Central memory CD8-positive, alpha-beta T cell (primary cell): ENCODE results near the gene AMBP.

Experiments used
- ATAC-seq: fragments of 150-1000 bp; cut with Tn5 transposase; replicated peaks from 2 replicates; pipeline ENCODE4 v1.10.0; 2022; ENCODE audit warnings: mild to moderate bottlenecking, moderate FRiP score, moderate number of reproducible peaks; ENCODE audit not compliant: poor library complexity, severe bottlenecking; ENCODE audit errors: extremely low read depth
- DNase-seq, 2 donors: peaks; one replicate each; pipeline ENCODE4 v3.0.0; 2021; ENCODE audit warnings: low spot score in 2 of 2
- H3K27ac Mint-ChIP-seq: one replicate; pipeline ENCODE4 v1.8.0; 2022; ENCODE audit warnings: low read depth, mild to moderate bottlenecking, moderate library complexity, mixed read lengths
- H3K27me3 Mint-ChIP-seq: one replicate; pipeline ENCODE4 v1.8.0; 2022; ENCODE audit warnings: mixed read lengths
- H3K36me3 Mint-ChIP-seq: one replicate; pipeline ENCODE4 v1.8.0; 2022; ENCODE audit warnings: mild to moderate bottlenecking, moderate library complexity, mixed read lengths; ENCODE audit not compliant: insufficient read depth
- H3K4me1 Mint-ChIP-seq: one replicate; pipeline ENCODE4 v1.8.0; 2022; ENCODE audit warnings: mixed read lengths
- H3K4me3 Mint-ChIP-seq: one replicate; pipeline ENCODE4 v1.8.0; 2022; ENCODE audit warnings: mild to moderate bottlenecking, moderate library complexity, mixed read lengths
- H3K9me3 Mint-ChIP-seq: one replicate; pipeline ENCODE4 v1.8.0; 2022; ENCODE audit warnings: mixed read lengths

The AMBP gene

GRCh38 chr9:114107286-114108001, 29.3 kb upstream of the AMBP start:
- Mint-ChIP-seq H3K9me3 (no peaks in the 10 kb centered on the region), H3K27me3 (peaks cover 36% of the 10 kb centered on the region), H3K27ac (no peak overlapping the region), H3K4me1 (no peaks in the 10 kb centered on the region), H3K4me3 (no peak overlapping the region), H3K36me3 (peaks cover 1% of the 10 kb centered on the region)
- DNase-seq (no peak), ATAC-seq (no peak)

GRCh38 chr9:114105236-114105635, 27.1 kb upstream of the AMBP start:
- no peak overlapping the region for H3K4me3 Mint-ChIP-seq
- H3K27ac Mint-ChIP-seq: no peak overlapping the region
- no peak for ATAC-seq
- no peaks in the 10 kb centered on the region for H3K4me1 Mint-ChIP-seq
- DNase-seq: no peak
- peaks cover 41% of the 10 kb centered on the region for H3K27me3 Mint-ChIP-seq
- peaks cover 4% of the 10 kb centered on the region for H3K36me3 Mint-ChIP-seq
- H3K9me3 Mint-ChIP-seq: peaks cover 5% of the 10 kb centered on the region

GRCh38 chr9:114102484-114102883, 24.4 kb upstream of the AMBP start:
- DNase-seq (no peak), ATAC-seq (no peak)
- Mint-ChIP-seq H3K9me3 (peaks cover 5% of the 10 kb centered on the region), H3K36me3 (peaks cover 4% of the 10 kb centered on the region), H3K4me1 (peaks cover 2% of the 10 kb centered on the region), H3K27me3 (peaks cover 49% of the 10 kb centered on the region), H3K27ac (no peak overlapping the region), H3K4me3 (no peak overlapping the region)

- peaks cover 5% of the 10 kb centered on the region for H3K4me1 Mint-ChIP-seq
- no peak overlapping the region for H3K4me3 Mint-ChIP-seq
- no peak for ATAC-seq
- no peak overlapping the region for H3K27ac Mint-ChIP-seq
- peaks cover 3% of the 10 kb centered on the region for H3K36me3 Mint-ChIP-seq
- H3K9me3 Mint-ChIP-seq: peaks cover 5% of the 10 kb centered on the region
- DNase-seq: no peak
- H3K27me3 Mint-ChIP-seq: peaks cover 69% of the 10 kb centered on the region
These were observed 22.4 kb upstream of the AMBP start for GRCh38 chr9:114100536-114100935.

- Mint-ChIP-seq H3K36me3 (peaks cover 3% of the 10 kb centered on the region), H3K9me3 (peaks cover 5% of the 10 kb centered on the region), H3K27me3 (peaks cover 76% of the 10 kb centered on the region), H3K27ac (no peak overlapping the region), H3K4me1 (peaks cover 5% of the 10 kb centered on the region), H3K4me3 (no peak overlapping the region)
- DNase-seq: no peak
- no peak for ATAC-seq
These were observed 21.7 kb upstream of the AMBP start for GRCh38 chr9:114099669-114100270.

- no peak within 1 kb of the TSS for H3K27ac Mint-ChIP-seq
- peak within 1 kb of the TSS; percentile 41 for H3K4me3 Mint-ChIP-seq
- H3K36me3 Mint-ChIP-seq: peaks cover 3% of the 10 kb centered on the region
- DNase-seq (no peak), ATAC-seq (no peak)
- peaks cover 5% of the 10 kb centered on the region for H3K9me3 Mint-ChIP-seq
- peaks cover 83% of the 10 kb centered on the region for H3K27me3 Mint-ChIP-seq
- peaks cover 5% of the 10 kb centered on the region for H3K4me1 Mint-ChIP-seq
These were observed 21.0 kb upstream of the AMBP start, which contains the start of gene KIF12 for GRCh38 chr9:114098936-114099668. Gene KIF12, minus strand, starts transcription at chr9:114099292. Its CDS starts 16 bp downstream, at chr9:114099276.

GRCh38 chr9:114098021-114098935, 20.2 kb upstream of the AMBP start:
- no peak for DNase-seq

GRCh38 chr9:114097613-114098020, 19.5 kb upstream of the AMBP start:
- no peak for DNase-seq
- Mint-ChIP-seq H3K36me3 (peaks cover 3% of the 10 kb centered on the region), H3K9me3 (peaks cover 5% of the 10 kb centered on the region), H3K4me3 (peak overlapping the region; percentile 36), H3K27ac (no peak overlapping the region), H3K27me3 (peaks cover 72% of the 10 kb centered on the region), H3K4me1 (peaks cover 5% of the 10 kb centered on the region)
- no peak for ATAC-seq

More at GRCh38 chr9:114098021-114098935, 20.2 kb upstream of the AMBP start:
- Mint-ChIP-seq H3K9me3 (peaks cover 5% of the 10 kb centered on the region), H3K27me3 (peaks cover 79% of the 10 kb centered on the region), H3K27ac (no peak overlapping the region), H3K4me3 (peak overlapping the region; percentile 36), H3K36me3 (peaks cover 3% of the 10 kb centered on the region), H3K4me1 (peaks cover 5% of the 10 kb centered on the region)
- peak; percentile 36 for ATAC-seq

- peaks cover 3% of the 10 kb centered on the region for H3K36me3 Mint-ChIP-seq
- H3K9me3 Mint-ChIP-seq: peaks cover 4% of the 10 kb centered on the region
- peaks cover 67% of the 10 kb centered on the region for H3K27me3 Mint-ChIP-seq
- DNase-seq: no peak
- no peak overlapping the region for H3K27ac Mint-ChIP-seq
- ATAC-seq: no peak
- H3K4me1 Mint-ChIP-seq: peaks cover 5% of the 10 kb centered on the region
- H3K4me3 Mint-ChIP-seq: peak overlapping the region; percentile 36
These were observed 18.9 kb upstream of the AMBP start for GRCh38 chr9:114096866-114097612.

- ATAC-seq (no peak), DNase-seq (no peak)
- no peaks in the 10 kb centered on the region for H3K9me3 Mint-ChIP-seq
- H3K36me3 Mint-ChIP-seq: peaks cover 3% of the 10 kb centered on the region
- H3K27ac Mint-ChIP-seq: no peak overlapping the region
- peaks cover 60% of the 10 kb centered on the region for H3K27me3 Mint-ChIP-seq
- H3K4me1 Mint-ChIP-seq: peaks cover 5% of the 10 kb centered on the region
- H3K4me3 Mint-ChIP-seq: peak overlapping the region; percentile 13
These were observed 18.0 kb upstream of the AMBP start for GRCh38 chr9:114096041-114096511.

- Mint-ChIP-seq H3K9me3 (no peaks in the 10 kb centered on the region), H3K27ac (no peak overlapping the region), H3K4me1 (peaks cover 5% of the 10 kb centered on the region), H3K27me3 (peaks cover 62% of the 10 kb centered on the region), H3K36me3 (no peaks in the 10 kb centered on the region), H3K4me3 (no peak overlapping the region)
- no peak for DNase-seq
- no peak for ATAC-seq
These were observed 16.9 kb upstream of the AMBP start for GRCh38 chr9:114094971-114095370.
